GM12878 (cell line): Measurements from ENCODE around the gene JKAMP. TPM values are rescaled to one million over a fixed set of nuclear protein-coding genes. Genes with fewer than 3 reads are reported as not detected.

ENCODE experiments used
- ATAC-seq: fragments of 200-7000 bp; cut with Tn5 transposase; 3 replicates; pipeline ENCODE4 v1.9.1; 2020; ENCODE audit warnings: mild to moderate bottlenecking, moderate library complexity
- BruUV-seq: library from RNA; stranded (reverse); fragments of 400-500 nt; replicated peaks from 2 replicates; lab custom pipeline; 2021; lab: Mats Ljungman, UMichigan
- CTCF ChIA-PET: fragments of 300-600 bp; sonication (Branson Sonifier 250); formaldehyde crosslinking; extraction: SDS; loops from one replicate; lab custom pipeline; 2021; ENCODE audit warnings: inconsistent platforms; lab: Yijun Ruan, JAX
- POLR2A ChIA-PET: fragments of 350-600 bp; formaldehyde crosslinking; extraction: SDS; loops from one replicate; lab custom pipeline; 2021; ENCODE audit warnings: inconsistent platforms; lab: Charles Lee
- RAD21 ChIA-PET: fragments of 300-600 bp; sonication (Branson Sonifier 250); formaldehyde crosslinking; loops from one replicate; lab custom pipeline; 2023; ENCODE audit warnings: antibody characterized with exemption; ENCODE audit not compliant: unreplicated experiment; lab: Charles Lee
- SMC1A ChIA-PET: fragments of 300-600 bp; sonication (Branson Sonifier 250); formaldehyde crosslinking; loops from one replicate; lab custom pipeline; 2023; ENCODE audit not compliant: unreplicated experiment, uncharacterized antibody; lab: Charles Lee
- DNase-seq: peaks from one replicate; pipeline ENCODE4 v3.0.0-alpha.2; 2011; ENCODE audit warnings: low read depth, low spot score
- FAIRE-seq: peaks from 3 replicates; lab custom pipeline; 2011; peaks lifted over from hg19 to GRCh38; lab: Jason Lieb, UNC
- H2AFZ ChIP-seq: 2 replicates; pipeline ENCODE4 v1.6.0; 2011; ENCODE audit warnings: low read depth, low read length, control low read depth; ENCODE audit not compliant: control insufficient read depth
- H3K27ac ChIP-seq: 2 replicates; pipeline ENCODE4 v1.5.1; 2011; ENCODE audit warnings: control low read depth; ENCODE audit not compliant: control insufficient read depth, insufficient read depth
- H3K27me3 ChIP-seq, 2 experiments: replicated peaks in 1 of 2; 2 replicates each; pipeline versions ENCODE4 v1.6.0 to v1.6.1; 2011; ENCODE audit warnings: low read length in 1 of 2; ENCODE audit not compliant: control insufficient read depth in 2 of 2, insufficient read depth in 2 of 2
- H3K36me3 ChIP-seq, 2 experiments: 2 replicates each; pipeline ENCODE4 v1.5.1; 2011; ENCODE audit warnings: low read length in 1 of 2; ENCODE audit not compliant: control insufficient read depth in 2 of 2, insufficient read depth in 2 of 2
- H3K4me1 ChIP-seq: 2 replicates; pipeline ENCODE4 v1.6.1; 2011; ENCODE audit warnings: mild to moderate bottlenecking, low read length, moderate library complexity, mixed read lengths; ENCODE audit not compliant: control insufficient read depth, insufficient read depth
- H3K4me2 ChIP-seq: 2 replicates; pipeline ENCODE4 v1.6.0; 2011; ENCODE audit warnings: control low read depth; ENCODE audit not compliant: control insufficient read depth, insufficient read depth
- H3K4me3 ChIP-seq: fragments of 200-600 bp; sonication (generic); 2 replicates; pipeline ENCODE4 v1.5.1; 2016
- H3K79me2 ChIP-seq: 2 replicates; pipeline ENCODE4 v1.6.0; 2011; ENCODE audit warnings: low read length; ENCODE audit not compliant: control insufficient read depth, insufficient read depth
- H3K9ac ChIP-seq: 2 replicates; pipeline ENCODE4 v1.8.0; 2011; ENCODE audit warnings: low read length, control low read depth, mixed read lengths; ENCODE audit not compliant: control insufficient read depth, insufficient read depth
- H3K9me3 ChIP-seq: replicated peaks from 3 replicates; pipeline ENCODE4 v1.5.1; 2011; ENCODE audit warnings: mild to moderate bottlenecking, low read length; ENCODE audit not compliant: control insufficient read depth, insufficient read depth
- H4K20me1 ChIP-seq: 2 replicates; pipeline ENCODE4 v1.6.0; 2011; ENCODE audit not compliant: control insufficient read depth, insufficient read depth
- BCL3 ChIP-seq: IDR thresholded peaks from 2 replicates; pipeline ENCODE4 v1.6.1; 2011; ENCODE audit warnings: borderline replicate concordance, low read depth, mild to moderate bottlenecking, moderate library complexity, low read length; ENCODE audit not compliant: insufficient read depth, poor library complexity, severe bottlenecking
- HCFC1 ChIP-seq: fragments of 150-350 bp; IDR thresholded peaks from 2 replicates; pipeline ENCODE4 v1.6.1; 2014; ENCODE audit warnings: low read length
- PRDM15 ChIP-seq: fragments of 450-650 bp; formaldehyde crosslinking; IDR thresholded peaks from 2 replicates; pipeline ENCODE4 v1.4.0; 2020; ENCODE audit warnings: mild to moderate bottlenecking, moderate library complexity
- SKIL ChIP-seq: fragments of 450-650 bp; IDR thresholded peaks from 2 replicates; pipeline ENCODE4 v1.6.1; 2017; ENCODE audit warnings: mild to moderate bottlenecking, low read depth, inconsistent platforms; ENCODE audit not compliant: poor library complexity, severe bottlenecking
- SUPT20H ChIP-seq: IDR thresholded peaks from 2 replicates; pipeline ENCODE4 v1.6.1; 2011; ENCODE audit warnings: low read depth, mild to moderate bottlenecking, low read length, moderate library complexity, borderline replicate concordance; ENCODE audit not compliant: control insufficient read depth
- TARDBP ChIP-seq: IDR thresholded peaks from 2 replicates; pipeline ENCODE4 v1.6.1; 2016; ENCODE audit warnings: borderline replicate concordance
- WGBS: methylation state at CpG from one replicate; pipeline ENCODE4 v1.1.6; 2016; ENCODE audit warnings: low lambda C conversion rate; ENCODE audit not compliant: insufficient replicate concordance, insufficient coverage; ENCODE audit errors: missing lambda C conversion rate; 5-methylcytosine and 5-hydroxymethylcytosine counted together
- in situ Hi-C: fragments of 300-500 bp; cut with MboI; formaldehyde crosslinking; loops from 9 replicates; pipeline ENCODE4 v1.14.3; 2018; ENCODE audit warnings: mixed read lengths
- intact Hi-C: fragments of 100-400 bp; cut with micrococcal nuclease; formaldehyde crosslinking; loops from one replicate; pipeline ENCODE4 v1.14.2; 2022; ENCODE audit not compliant: unreplicated experiment
- polyA plus RNA-seq, 11 experiments: library from polyadenylated mRNA; depleted of rRNA in 4 of 11; unstranded in 6 of 11; stranded (reverse) in 5 of 11; fragments of >200 nt; fragmentation: Nextera tagmentation in 4 of 11; fragmentation: Illumina TruSeq in 1 of 11; extraction: Ambion mirVana in 4 of 11; extraction: Trizol in 1 of 11; gene quantifications; 1 replicate in 1 of 11; 2 replicates in 10 of 11; pipeline versions ENCODE4 v1.2.1 to v1.2.3, GENCODE V29; 2011 to 2016; ENCODE audit warnings: inconsistent platforms in 2 of 11, missing spikeins in 2 of 11, low read depth in 1 of 11
- total RNA-seq, 4 experiments: library from RNA; depleted of rRNA in 3 of 4; stranded (reverse); fragments of >200 nt in 3 of 4; fragmentation: Illumina TruSeq in 1 of 4; extraction: Trizol in 1 of 4; gene quantifications; 2 replicates each; pipeline versions ENCODE4 v1.2.1 to v1.2.3, GENCODE V29; 2013 to 2021

The JKAMP gene
- total and polyA plus RNA-seq, 10 of the 15 experiments (the other 5 are each of a cell fraction or from before 2014, with no cell fraction given), result 18.2 to 129 (median 46.6) TPM

- Histone ChIP-seq H4K20me1 (no peaks in the 10 kb centered on the region), H3K9me3 (no peaks in the 10 kb centered on the region), H3K9ac (no peak overlapping the region), H3K36me3 (no peaks in the 10 kb centered on the region), H3K27me3 (no peaks in the 10 kb centered on the region; a peak in 2 of 4 replicates), H3K27ac (no peak overlapping the region), H3K79me2 (no peaks in the 10 kb centered on the region), H3K4me1 (no peaks in the 10 kb centered on the region), H2AFZ (no peak overlapping the region), H3K4me3 (no peak overlapping the region), H3K4me2 (no peak overlapping the region)
- FAIRE-seq, result no peak
- RAD21 ChIA-PET, result interaction anchor here (1.4 kb wide), 1 partner anchor 10 kb away, joined by 3 read pairs; no protein-coding TSS in a partner anchor
- POLR2A ChIA-PET, result no interaction called here
- TF ChIP-seq HCFC1, result no peak
- TF ChIP-seq BCL3, result no peak
- TF ChIP-seq TARDBP, result no peak
- no peak for TF ChIP-seq PRDM15 (CRISPR knock-in tag)
- TF ChIP-seq SUPT20H, result no peak
- TF ChIP-seq SKIL, result no peak
- DNase-seq, result no peak
- intact Hi-C loops, result no loop called here
- WGBS, result 38% methylated on average over 4 of the region's 4 CpGs
- CTCF ChIA-PET, result interaction anchor here (1.2 to 1.3 kb wide), 2 partner anchors 32 to 36 kb away, joined by 3 to 4 read pairs; no protein-coding TSS in a partner anchor
- BruUV-seq, result no TSS peak
- ATAC-seq, result no peak
- SMC1A ChIA-PET, result no interaction called here
- in situ Hi-C loops, result no loop called here
Observed at GRCh38 chr14:59538936-59539335, 54.6 kb downstream of the JKAMP start.
